BE2C (cell line): ENCODE data around the gene AIDA.

ENCODE experiments used
- DNase-seq: peaks from one replicate; pipeline ENCODE4 v3.0.0-alpha.2; 2020
- H3K27me3 ChIP-seq: fragments of 250-450 bp; sonication (Bioruptor Pico); 2 replicates; pipeline ENCODE4 v1.5.1; 2020; ENCODE audit warnings: mild to moderate bottlenecking
- H3K36me3 ChIP-seq: fragments of 250-450 bp; sonication (Bioruptor Pico); 2 replicates; pipeline ENCODE4 v1.5.1; 2020; ENCODE audit warnings: mild to moderate bottlenecking
- H3K4me1 ChIP-seq: fragments of 250-450 bp; sonication (Bioruptor Pico); 2 replicates; pipeline ENCODE4 v1.5.1; 2020
- H3K4me3 ChIP-seq: 2 replicates; pipeline ENCODE4 v1.5.1; 2011; ENCODE audit warnings: low read depth, low read length
- H3K9me3 ChIP-seq: fragments of 250-450 bp; sonication (Bioruptor Pico); 2 replicates; pipeline ENCODE4 v1.5.1; 2020
- TF ChIP-seq, protein P1 (sequence below): IDR thresholded peaks from 2 replicates; pipeline ENCODE4 v1.5.1; 2012; ENCODE audit warnings: mild to moderate bottlenecking, low read depth, low read length

The AIDA gene

DNA sequence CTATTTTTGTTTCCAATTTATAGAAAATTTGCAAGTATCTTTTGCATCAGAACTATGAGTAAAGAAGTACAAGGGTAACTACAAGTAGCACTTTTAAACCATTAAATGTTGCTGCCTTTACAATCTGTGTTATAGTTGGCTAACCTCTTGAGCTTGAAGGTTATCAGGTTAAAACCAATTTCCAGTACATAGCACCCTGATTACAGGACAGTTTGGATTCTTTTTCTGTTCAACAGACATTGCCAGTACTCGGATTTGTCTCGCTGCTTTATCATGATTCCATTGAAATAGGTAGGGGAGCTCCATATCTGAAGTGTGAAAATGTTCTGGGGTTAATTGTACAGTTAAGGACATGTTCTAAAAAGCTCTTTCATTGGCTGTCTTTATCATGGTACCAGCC lies 54.4 kb downstream of the AIDA start:
- TF ChIP-seq, protein P1, sequence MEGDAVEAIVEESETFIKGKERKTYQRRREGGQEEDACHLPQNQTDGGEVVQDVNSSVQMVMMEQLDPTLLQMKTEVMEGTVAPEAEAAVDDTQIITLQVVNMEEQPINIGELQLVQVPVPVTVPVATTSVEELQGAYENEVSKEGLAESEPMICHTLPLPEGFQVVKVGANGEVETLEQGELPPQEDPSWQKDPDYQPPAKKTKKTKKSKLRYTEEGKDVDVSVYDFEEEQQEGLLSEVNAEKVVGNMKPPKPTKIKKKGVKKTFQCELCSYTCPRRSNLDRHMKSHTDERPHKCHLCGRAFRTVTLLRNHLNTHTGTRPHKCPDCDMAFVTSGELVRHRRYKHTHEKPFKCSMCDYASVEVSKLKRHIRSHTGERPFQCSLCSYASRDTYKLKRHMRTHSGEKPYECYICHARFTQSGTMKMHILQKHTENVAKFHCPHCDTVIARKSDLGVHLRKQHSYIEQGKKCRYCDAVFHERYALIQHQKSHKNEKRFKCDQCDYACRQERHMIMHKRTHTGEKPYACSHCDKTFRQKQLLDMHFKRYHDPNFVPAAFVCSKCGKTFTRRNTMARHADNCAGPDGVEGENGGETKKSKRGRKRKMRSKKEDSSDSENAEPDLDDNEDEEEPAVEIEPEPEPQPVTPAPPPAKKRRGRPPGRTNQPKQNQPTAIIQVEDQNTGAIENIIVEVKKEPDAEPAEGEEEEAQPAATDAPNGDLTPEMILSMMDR = no peak
- Histone ChIP-seq H3K9me3 (no peaks in the 10 kb centered on the region), H3K4me3 (no peak overlapping the region), H3K27me3 (no peaks in the 10 kb centered on the region), H3K4me1 (no peaks in the 10 kb centered on the region), H3K36me3 (peaks cover 84% of the 10 kb centered on the region)
- DNase-seq = no peak

DNA sequence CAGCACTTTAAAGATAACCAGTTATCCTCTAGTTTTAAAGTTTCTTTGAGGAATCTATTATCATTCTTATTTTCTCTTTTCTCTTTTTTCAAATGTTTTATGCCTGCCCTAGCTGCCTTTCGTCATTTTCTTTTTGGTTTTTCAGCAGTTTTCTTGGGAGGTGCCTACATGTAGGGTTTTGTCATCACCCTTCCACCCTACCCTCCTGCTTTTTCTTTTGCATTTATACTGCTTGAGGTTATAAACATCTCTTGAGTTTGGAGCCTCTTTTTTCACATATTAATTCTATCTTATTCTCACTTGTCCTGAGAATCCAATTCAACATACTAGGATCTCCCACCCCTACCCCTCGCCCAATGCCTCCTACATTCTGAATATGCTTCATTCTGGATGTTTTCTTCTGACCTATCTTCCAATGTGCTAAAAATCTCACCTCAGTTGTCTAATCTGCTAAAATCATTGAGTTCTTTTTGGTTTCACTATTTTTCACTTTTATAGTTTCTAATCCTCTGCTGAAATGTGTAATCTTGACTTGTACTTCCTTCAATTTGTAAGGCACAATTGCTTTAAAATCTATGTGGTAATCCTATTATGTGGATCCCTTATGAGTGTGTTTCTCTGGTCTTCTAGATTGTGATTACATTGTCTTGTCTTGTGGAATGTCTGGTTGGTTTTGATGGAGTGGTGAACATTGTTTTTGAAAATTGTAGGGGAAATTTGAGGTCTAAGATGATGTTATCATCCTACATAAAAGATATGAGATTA lies 55.7 kb downstream of the AIDA start:
- H3K36me3 ChIP-seq = peaks cover 85% of the 10 kb centered on the region
- no peaks in the 10 kb centered on the region for H3K27me3 ChIP-seq
- no peaks in the 10 kb centered on the region for H3K9me3 ChIP-seq
- no peak overlapping the region for H3K4me3 ChIP-seq
- DNase-seq = no peak
- TF ChIP-seq, protein P1 = no peak
- no peaks in the 10 kb centered on the region for H3K4me1 ChIP-seq

DNA sequence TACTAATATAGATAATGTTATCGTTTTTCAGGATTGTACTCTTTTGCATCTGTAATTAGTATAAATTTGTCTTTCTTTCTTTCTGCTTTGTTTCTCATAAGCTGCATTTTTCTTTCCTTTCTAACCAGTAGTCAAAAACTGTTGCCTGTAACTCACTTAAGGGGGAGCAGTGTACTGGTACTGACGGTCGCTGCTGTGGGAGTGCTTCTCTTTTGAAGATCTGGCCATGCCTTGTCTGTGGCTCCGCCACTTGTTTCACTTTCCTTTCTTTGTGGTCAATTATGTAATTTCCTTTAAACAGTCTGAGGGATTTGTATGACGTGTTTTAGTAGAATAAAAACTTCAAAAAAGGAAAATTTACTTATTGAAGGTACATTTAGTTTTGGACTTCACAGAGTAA lies 57.4 kb downstream of the AIDA start:
- TF ChIP-seq, protein P1 = no peak
- H3K9me3 ChIP-seq = no peaks in the 10 kb centered on the region
- H3K4me1 ChIP-seq = no peaks in the 10 kb centered on the region
- H3K36me3 ChIP-seq = peaks cover 79% of the 10 kb centered on the region
- DNase-seq = no peak
- H3K4me3 ChIP-seq = no peak overlapping the region
- H3K27me3 ChIP-seq = no peaks in the 10 kb centered on the region

DNA sequence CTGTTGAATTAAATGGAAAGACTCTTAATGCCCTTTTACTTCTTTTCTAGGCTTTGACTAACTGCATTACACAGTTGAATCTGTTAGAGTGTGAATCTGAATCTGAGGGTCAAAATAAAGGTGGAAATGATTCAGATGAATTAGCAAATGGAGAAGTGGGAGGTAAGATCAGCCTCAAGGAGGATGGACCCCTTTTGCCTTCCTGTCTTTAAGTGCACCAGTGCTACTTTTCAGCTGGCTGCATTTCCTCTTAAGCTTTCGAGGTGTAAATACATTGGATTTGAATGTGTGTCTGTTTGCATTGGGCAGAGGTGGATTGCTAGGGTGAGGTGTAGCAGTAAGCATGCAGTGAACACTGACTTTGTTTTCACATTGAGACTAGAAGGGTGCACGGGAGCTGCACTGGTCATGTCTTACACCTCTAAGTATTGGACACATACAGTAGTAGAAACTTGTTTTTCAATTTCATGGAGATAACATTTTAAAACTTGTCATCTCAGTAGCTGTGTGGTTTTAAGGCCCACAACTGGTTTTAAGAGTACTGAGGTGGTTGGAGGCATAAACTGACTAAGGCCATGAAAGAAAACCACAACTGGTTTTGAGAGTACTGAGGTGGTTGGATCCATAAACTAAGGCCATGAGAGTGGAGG lies 59.0 kb downstream of the AIDA start:
- no peak for DNase-seq
- H3K27me3 ChIP-seq = no peaks in the 10 kb centered on the region
- H3K4me1 ChIP-seq = no peaks in the 10 kb centered on the region
- H3K9me3 ChIP-seq = no peaks in the 10 kb centered on the region
- H3K36me3 ChIP-seq = peaks cover 66% of the 10 kb centered on the region
- no peak overlapping the region for H3K4me3 ChIP-seq
- TF ChIP-seq, protein P1 = no peak

DNA sequence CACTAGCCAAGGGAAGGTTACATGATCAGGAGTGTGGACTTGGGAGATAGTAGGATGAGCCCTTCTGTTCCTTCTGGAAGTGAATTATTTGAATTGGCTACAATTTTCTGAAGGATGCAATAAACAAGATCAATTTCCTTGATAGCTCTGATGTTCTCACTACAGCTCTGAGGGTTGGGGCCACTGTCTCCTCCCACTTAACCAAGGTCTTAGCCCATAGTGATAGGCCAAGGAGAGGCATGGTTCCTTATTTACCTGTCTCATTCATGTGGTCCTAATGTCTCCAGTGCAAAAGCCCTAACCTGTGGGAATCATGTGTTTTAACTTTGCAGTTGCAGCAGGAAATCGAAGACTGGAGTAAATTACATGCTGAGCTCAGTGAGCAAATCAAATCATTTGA lies 59.6 kb downstream of the AIDA start:
- H3K4me1 ChIP-seq = no peaks in the 10 kb centered on the region
- H3K4me3 ChIP-seq = no peak overlapping the region
- DNase-seq = no peak
- peaks cover 60% of the 10 kb centered on the region for H3K36me3 ChIP-seq
- H3K9me3 ChIP-seq = no peaks in the 10 kb centered on the region
- TF ChIP-seq, protein P1 = no peak
- H3K27me3 ChIP-seq = no peaks in the 10 kb centered on the region

DNA sequence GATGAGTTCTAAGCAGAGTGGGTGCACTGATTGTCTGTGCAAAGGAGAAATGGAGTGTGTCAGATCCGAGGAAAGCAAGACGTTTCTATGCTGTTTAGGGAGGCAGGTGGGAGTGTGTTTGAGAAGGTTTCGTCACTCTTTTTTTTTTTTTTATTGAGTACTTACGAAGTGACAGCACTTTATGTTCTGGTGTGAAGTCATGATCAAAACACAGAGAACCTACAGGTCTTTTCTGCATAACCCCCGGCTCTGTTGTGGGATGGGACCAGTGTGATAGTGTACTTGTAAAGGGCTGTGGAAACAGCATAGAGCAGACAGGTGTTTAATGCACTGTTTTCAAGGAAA lies 67.7 kb downstream of the AIDA start:
- no peaks in the 10 kb centered on the region for H3K4me1 ChIP-seq
- no peak for DNase-seq
- no peaks in the 10 kb centered on the region for H3K27me3 ChIP-seq
- no peaks in the 10 kb centered on the region for H3K9me3 ChIP-seq
- TF ChIP-seq, protein P1 = no peak
- peaks cover 2% of the 10 kb centered on the region for H3K36me3 ChIP-seq
- H3K4me3 ChIP-seq = peak overlapping the region; percentile 99
